ENCODE results near the gene FXYD3.

FXYD3 gene

DNA sequence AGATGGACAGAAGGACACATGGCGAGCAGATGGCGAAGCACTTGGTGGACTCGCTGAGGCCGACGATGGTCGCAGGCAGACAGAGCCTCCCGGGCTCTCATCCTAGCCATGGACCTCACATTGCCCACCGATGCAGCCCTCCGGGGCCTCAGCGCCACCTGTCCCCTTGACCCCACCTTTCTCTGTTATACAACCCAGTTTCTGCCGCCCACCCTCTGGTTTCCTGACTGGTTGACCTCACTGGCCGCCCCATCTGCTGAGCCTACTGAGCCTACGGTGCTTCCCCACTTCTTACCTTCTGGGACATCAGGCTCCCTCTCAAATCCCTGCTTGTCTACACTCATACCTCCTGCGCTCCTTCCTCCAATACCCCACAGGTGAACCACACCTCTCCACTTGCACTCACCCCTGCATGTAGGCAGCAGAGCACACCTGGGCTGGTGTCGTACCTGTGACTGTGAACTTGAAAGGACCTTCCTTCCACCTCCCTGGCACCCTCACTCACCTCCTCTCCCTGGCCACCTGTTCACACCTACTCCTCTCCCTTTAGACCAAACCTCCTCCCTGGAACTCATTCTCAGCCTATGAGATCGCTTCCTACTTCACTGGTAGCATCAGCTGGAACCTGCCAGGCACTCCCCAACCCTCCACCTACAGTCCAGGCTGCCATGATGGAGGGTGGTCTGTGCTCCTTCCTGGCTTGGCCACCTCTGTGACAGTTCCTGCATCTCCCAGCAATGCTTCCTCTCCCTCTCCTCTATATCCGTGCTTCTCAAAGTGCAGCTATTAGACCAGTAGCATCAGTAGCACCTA is 38.0 kb upstream of the FXYD3 start:
- Histone ChIP-seq H3K9me3 (ENCODE audit: control insufficient read depth, insufficient read depth, low read length) (no peaks in the 10 kb centered on the region), H3K9ac (ENCODE audit: low read depth, low read length) (no peak overlapping the region), H3K36me3 (ENCODE audit: insufficient read depth, low read length) (no peaks in the 10 kb centered on the region), H3K4me1 (ENCODE audit: insufficient read depth, low read length) (no peaks in the 10 kb centered on the region)

GRCh38 chr19:35079826-35080225 is 35.8 kb upstream of the FXYD3 start:
- no peak overlapping the region for H3K9ac ChIP-seq (ENCODE audit: low read depth, low read length)
- no peaks in the 10 kb centered on the region; the same call in 1 of the 2 replicates for H3K4me1 ChIP-seq (ENCODE audit: insufficient read depth, low read length)
- H3K9me3 ChIP-seq (ENCODE audit: control insufficient read depth, insufficient read depth, low read length), result no peaks in the 10 kb centered on the region

DNA sequence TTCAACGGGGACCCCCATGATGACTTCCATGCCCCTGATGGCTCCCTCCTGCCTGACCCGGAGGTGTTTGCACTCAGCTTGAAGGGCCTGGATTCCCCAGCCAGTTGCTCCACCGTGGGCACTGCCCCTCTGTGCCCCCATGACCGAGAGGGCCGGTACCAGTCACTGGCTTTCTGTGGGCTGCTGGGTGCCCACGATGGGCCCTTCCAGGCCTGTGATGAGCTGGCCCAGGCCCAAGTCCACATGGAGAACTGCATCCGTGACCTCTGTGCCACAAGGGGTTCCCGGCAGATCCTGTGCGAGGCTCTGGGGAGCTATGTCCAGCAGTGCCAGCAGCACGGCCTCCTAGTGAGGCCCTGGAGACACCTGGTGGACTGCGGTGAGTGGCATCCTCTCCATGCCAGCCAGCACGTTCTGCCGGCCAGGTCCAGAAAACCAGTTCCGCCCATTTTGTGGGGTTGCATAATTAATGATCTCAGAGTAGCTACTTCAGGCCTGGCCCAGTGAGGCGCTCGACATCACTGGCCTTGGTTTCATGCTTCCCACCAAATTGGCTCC is 34.9 kb upstream of the FXYD3 start:
- H3K9ac ChIP-seq (ENCODE audit: low read depth, low read length), result no peak overlapping the region
- H3K9me3 ChIP-seq (ENCODE audit: control insufficient read depth, insufficient read depth, low read length), result no peaks in the 10 kb centered on the region
- H3K36me3 ChIP-seq (ENCODE audit: insufficient read depth, low read length), result no peaks in the 10 kb centered on the region
- no peaks in the 10 kb centered on the region; the same call in 1 of the 2 replicates for H3K4me1 ChIP-seq (ENCODE audit: insufficient read depth, low read length)

More at GRCh38 chr19:35079826-35080225, 35.8 kb upstream of the FXYD3 start:
- H3K36me3 ChIP-seq (ENCODE audit: insufficient read depth, low read length), result no peaks in the 10 kb centered on the region

- Histone ChIP-seq H3K36me3 (ENCODE audit: insufficient read depth, low read length) (no peaks in the 10 kb centered on the region), H3K9me3 (ENCODE audit: control insufficient read depth, insufficient read depth, low read length) (no peaks in the 10 kb centered on the region), H3K4me1 (ENCODE audit: insufficient read depth, low read length) (no peaks in the 10 kb centered on the region; the same call in 1 of the 2 replicates), H3K9ac (ENCODE audit: low read depth, low read length) (no peak overlapping the region)
These were observed 34.4 kb upstream of the FXYD3 start for GRCh38 chr19:35081201-35081600.

- H3K9me3 ChIP-seq (ENCODE audit: control insufficient read depth, insufficient read depth, low read length), result no peaks in the 10 kb centered on the region
- H3K36me3 ChIP-seq (ENCODE audit: insufficient read depth, low read length), result no peaks in the 10 kb centered on the region
- H3K9ac ChIP-seq (ENCODE audit: low read depth, low read length), result no peak overlapping the region; the same call in 1 of the 2 replicates
- peaks cover 11% of the 10 kb centered on the region for H3K4me1 ChIP-seq (ENCODE audit: insufficient read depth, low read length)
These were observed 31.7 kb upstream of the FXYD3 start for GRCh38 chr19:35083691-35084508.

- no peaks in the 10 kb centered on the region for H3K36me3 ChIP-seq (ENCODE audit: insufficient read depth, low read length)
- H3K9me3 ChIP-seq (ENCODE audit: control insufficient read depth, insufficient read depth, low read length), result no peaks in the 10 kb centered on the region
- H3K9ac ChIP-seq (ENCODE audit: low read depth, low read length), result no peak overlapping the region
- peaks cover 11% of the 10 kb centered on the region for H3K4me1 ChIP-seq (ENCODE audit: insufficient read depth, low read length)
These were observed 31.2 kb upstream of the FXYD3 start for GRCh38 chr19:35084509-35084762.

DNA sequence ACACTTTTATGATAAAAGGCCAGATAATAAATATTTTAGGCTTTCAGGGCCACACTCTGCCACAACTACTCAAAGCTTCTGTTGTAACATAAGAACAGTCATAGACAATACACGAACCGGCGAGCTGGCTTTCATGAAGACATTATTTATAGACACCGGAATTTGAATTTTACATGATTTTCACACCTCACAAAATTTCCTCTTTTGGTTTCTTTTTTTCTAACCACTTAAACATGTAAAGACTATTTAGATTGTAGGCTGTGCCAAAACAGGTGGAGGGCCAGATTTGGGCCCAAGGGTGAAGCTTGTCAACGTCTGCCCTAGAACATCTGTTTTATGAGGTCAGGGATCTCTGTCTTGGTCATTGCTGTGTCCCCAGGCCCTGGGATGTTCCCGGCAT is 29.7 kb upstream of the FXYD3 start:
- H3K36me3 ChIP-seq (ENCODE audit: insufficient read depth, low read length), result no peaks in the 10 kb centered on the region
- H3K9ac ChIP-seq (ENCODE audit: low read depth, low read length), result no peak overlapping the region
- H3K9me3 ChIP-seq (ENCODE audit: control insufficient read depth, insufficient read depth, low read length), result no peaks in the 10 kb centered on the region
- H3K4me1 ChIP-seq (ENCODE audit: insufficient read depth, low read length), result peaks cover 15% of the 10 kb centered on the region

- Histone ChIP-seq H3K9ac (ENCODE audit: low read depth, low read length) (no peak overlapping the region), H3K4me1 (ENCODE audit: insufficient read depth, low read length) (peaks cover 15% of the 10 kb centered on the region), H3K9me3 (ENCODE audit: control insufficient read depth, insufficient read depth, low read length) (no peaks in the 10 kb centered on the region)
These were observed 29.2 kb upstream of the FXYD3 start for GRCh38 chr19:35086455-35086854.

DNA sequence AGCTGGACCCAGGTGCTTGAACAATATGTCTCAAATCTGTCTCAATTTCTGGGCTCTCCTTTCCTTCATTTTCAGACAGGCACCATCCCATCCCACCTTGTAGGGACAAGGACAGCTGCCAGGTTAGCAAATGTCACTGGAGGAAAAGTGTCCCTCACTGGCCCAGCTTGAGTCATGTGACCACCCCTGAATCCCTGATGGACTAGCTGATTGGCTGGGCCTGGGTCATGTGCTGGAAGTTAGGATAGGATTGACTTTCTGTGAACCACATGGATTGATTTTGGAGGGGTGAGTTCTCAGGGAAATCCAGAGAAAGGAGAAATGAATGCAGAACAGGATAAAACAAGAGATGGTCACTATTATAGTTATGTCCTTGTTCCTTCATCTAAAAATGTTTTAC is 28.2 kb upstream of the FXYD3 start:
- Histone ChIP-seq H3K4me1 (ENCODE audit: insufficient read depth, low read length) (peaks cover 15% of the 10 kb centered on the region), H3K9me3 (ENCODE audit: control insufficient read depth, insufficient read depth, low read length) (no peaks in the 10 kb centered on the region), H3K36me3 (ENCODE audit: insufficient read depth, low read length) (no peaks in the 10 kb centered on the region), H3K9ac (ENCODE audit: low read depth, low read length) (no peak overlapping the region)

More at GRCh38 chr19:35086455-35086854, 29.2 kb upstream of the FXYD3 start:
- H3K36me3 ChIP-seq (ENCODE audit: insufficient read depth, low read length), result no peaks in the 10 kb centered on the region

DNA sequence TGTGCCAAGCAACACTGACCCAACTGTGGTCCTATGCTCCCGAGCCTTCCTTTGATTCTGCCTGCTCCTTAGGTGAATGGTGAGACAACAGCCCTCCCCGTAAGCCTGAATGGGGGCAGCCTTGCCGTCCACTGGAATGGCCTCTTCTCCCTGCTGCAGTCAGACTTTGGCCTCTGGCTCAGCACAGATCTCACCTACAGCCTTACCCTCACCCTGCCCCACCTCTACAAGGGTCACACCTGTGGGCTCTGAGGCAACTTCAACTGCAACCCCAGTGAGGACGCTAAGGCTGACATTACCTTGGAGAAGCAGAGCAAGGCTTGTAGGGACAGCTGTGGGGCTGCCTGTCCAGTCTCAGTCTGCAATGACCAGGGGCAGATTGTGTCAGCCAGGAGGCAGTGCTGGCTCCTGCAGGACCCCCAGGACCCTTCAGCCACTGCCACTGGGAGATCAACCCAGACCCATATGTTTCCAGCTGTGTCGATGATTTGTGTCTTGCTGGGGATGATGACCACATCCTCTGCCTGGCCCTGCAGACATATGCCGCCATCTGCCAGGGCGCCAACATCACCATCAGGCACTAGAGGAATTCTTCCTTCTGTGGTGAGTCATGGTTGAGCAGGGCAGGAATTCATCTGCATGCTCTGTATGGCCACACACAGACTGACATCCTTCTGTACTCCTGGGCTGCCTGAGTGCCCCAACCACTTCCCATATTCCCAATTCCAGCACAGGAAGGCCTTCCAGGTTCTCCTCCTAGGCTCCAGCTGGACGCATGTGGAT is 27.3 kb upstream of the FXYD3 start:
- peaks cover 15% of the 10 kb centered on the region for H3K4me1 ChIP-seq (ENCODE audit: insufficient read depth, low read length)
- no peaks in the 10 kb centered on the region for H3K9me3 ChIP-seq (ENCODE audit: control insufficient read depth, insufficient read depth, low read length)
- no peak overlapping the region for H3K9ac ChIP-seq (ENCODE audit: low read depth, low read length)
- H3K36me3 ChIP-seq (ENCODE audit: insufficient read depth, low read length), result no peaks in the 10 kb centered on the region

DNA sequence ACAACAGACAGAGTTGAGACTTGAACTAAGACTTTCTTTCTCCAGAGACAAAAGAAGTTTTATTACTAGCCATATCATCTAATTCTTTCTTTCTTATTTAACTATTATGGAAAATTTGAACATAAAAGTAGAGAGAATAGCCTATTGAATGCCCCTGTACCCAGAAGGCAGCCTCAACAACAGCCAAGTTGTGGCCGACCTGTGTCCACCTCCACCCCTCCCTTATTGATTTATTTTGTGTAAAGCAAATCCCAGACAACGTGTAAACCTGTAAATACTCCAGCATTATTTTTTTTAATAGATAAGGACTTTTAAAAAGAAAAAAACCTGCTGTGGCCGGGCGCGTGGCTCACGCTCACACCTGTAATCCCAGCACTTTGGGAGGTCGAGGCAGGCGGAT is 26.1 kb upstream of the FXYD3 start:
- Histone ChIP-seq H3K9ac (ENCODE audit: low read depth, low read length) (no peak overlapping the region), H3K9me3 (ENCODE audit: control insufficient read depth, insufficient read depth, low read length) (no peaks in the 10 kb centered on the region)

DNA sequence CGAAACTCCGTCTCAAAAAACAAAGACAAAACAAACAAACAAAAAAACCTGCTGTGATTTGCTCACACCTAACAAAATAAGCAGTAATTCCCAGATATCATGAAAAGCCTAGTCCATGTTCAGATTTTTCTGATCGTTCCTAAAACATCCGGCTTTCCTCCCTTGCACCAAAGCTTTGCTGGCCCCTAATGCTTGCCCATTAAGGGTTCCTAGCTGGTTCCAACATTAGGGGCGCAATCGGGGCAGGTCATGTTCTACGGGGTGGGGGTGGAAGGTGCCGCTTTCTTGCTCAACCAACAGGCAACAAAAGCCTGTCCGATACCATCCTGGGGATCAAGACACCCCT is 25.5 kb upstream of the FXYD3 start:
- Histone ChIP-seq H3K36me3 (ENCODE audit: insufficient read depth, low read length) (no peaks in the 10 kb centered on the region), H3K4me1 (ENCODE audit: insufficient read depth, low read length) (peaks cover 15% of the 10 kb centered on the region), H3K9ac (ENCODE audit: low read depth, low read length) (peak overlapping the region; percentile 4; the same call in 1 of the 2 replicates), H3K9me3 (ENCODE audit: control insufficient read depth, insufficient read depth, low read length) (no peaks in the 10 kb centered on the region)

More for the DNA sequence above, 26.1 kb upstream of the FXYD3 start:
- Histone ChIP-seq H3K36me3 (ENCODE audit: insufficient read depth, low read length) (no peaks in the 10 kb centered on the region), H3K4me1 (ENCODE audit: insufficient read depth, low read length) (peaks cover 15% of the 10 kb centered on the region)

- H3K4me1 ChIP-seq (ENCODE audit: insufficient read depth, low read length), result peaks cover 15% of the 10 kb centered on the region
- peak overlapping the region; percentile 9; the same call in 1 of the 2 replicates for H3K9ac ChIP-seq (ENCODE audit: low read depth, low read length)
- no peaks in the 10 kb centered on the region for H3K9me3 ChIP-seq (ENCODE audit: control insufficient read depth, insufficient read depth, low read length)
- no peaks in the 10 kb centered on the region for H3K36me3 ChIP-seq (ENCODE audit: insufficient read depth, low read length)
These were observed 25.0 kb upstream of the FXYD3 start for GRCh38 chr19:35090506-35091214.

DNA sequence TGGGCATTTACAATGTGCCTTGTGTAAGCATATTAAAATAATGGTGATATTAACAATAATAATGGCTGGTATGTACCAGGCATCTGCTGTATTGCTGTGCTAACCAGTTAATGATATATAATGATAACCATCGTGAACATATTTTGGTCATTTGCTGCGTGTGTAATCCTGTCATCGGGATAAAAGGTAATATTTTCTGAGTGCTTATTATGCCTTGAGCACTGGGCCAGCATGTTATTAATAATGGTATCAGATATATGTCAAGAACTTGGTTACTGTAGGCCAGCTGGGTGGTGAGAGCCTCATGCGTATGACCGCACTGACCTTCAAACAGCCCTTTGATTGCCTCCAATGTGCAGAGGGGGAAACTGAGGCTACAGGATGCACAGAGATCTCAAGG is 22.2 kb upstream of the FXYD3 start:
- Histone ChIP-seq H3K36me3 (ENCODE audit: insufficient read depth, low read length) (no peaks in the 10 kb centered on the region), H3K4me1 (ENCODE audit: insufficient read depth, low read length) (peaks cover 14% of the 10 kb centered on the region), H3K9me3 (ENCODE audit: control insufficient read depth, insufficient read depth, low read length) (no peaks in the 10 kb centered on the region), H3K9ac (ENCODE audit: low read depth, low read length) (no peak overlapping the region)
